GM21360 (cell line): ENCODE results near the gene OR8G1.
"Not testable (repeated sequence)": the region's sequence is repeated elsewhere in the genome, so short reads cannot be mapped to it uniquely, and the experiment has no call there.

Experiments
- ATAC-seq: cut with Tn5 transposase; IDR thresholded peaks from one replicate; pipeline ENCODE4 v1.9.1; 2021; ENCODE audit warnings: mild to moderate bottlenecking, moderate library complexity; ENCODE audit not compliant: unreplicated experiment

Gene OR8G1

GRCh38 chr11:124233376-124233775, 7.5 kb upstream of the OR8G1 start:
- ATAC-seq = no peak

- no peak for ATAC-seq
These were observed 2.4 kb upstream of the OR8G1 start for GRCh38 chr11:124238512-124238911.

GRCh38 chr11:124249869-124250268, 9.0 kb downstream of the OR8G1 start:
- ATAC-seq = not testable (repeated sequence)

- no peak for ATAC-seq
These were observed 15.2 kb downstream of the OR8G1 start, which contains the start of gene OR8G5 for GRCh38 chr11:124256076-124256475. Gene OR8G5 (plus strand): TSS chr11:124256376. CDS start chr11:124264932, 8,556 bp downstream.

- ATAC-seq = not testable (repeated sequence)
These were observed 24.1 kb downstream of the OR8G1 start for GRCh38 chr11:124265041-124265440.

- not testable (repeated sequence) for ATAC-seq
These were observed 30.0 kb downstream of the OR8G1 start for GRCh38 chr11:124270886-124271285.

GRCh38 chr11:124274000-124274399, 33.1 kb downstream of the OR8G1 start:
- no peak for ATAC-seq

- no peak for ATAC-seq
These were observed 35.2 kb downstream of the OR8G1 start for GRCh38 chr11:124276081-124276480.

- no peak for ATAC-seq
These were observed 36.3 kb downstream of the OR8G1 start for GRCh38 chr11:124277207-124277606.

- ATAC-seq = no peak
These were observed 36.9 kb downstream of the OR8G1 start for GRCh38 chr11:124277804-124278203.

- ATAC-seq = no peak
These were observed 37.4 kb downstream of the OR8G1 start for GRCh38 chr11:124278261-124278660.

GRCh38 chr11:124285610-124286344, 44.9 kb downstream of the OR8G1 start:
- ATAC-seq = no peak

GRCh38 chr11:124294687-124295086, 53.8 kb downstream of the OR8G1 start:
- ATAC-seq = no peak

- no peak for ATAC-seq
These were observed 55.1 kb downstream of the OR8G1 start for GRCh38 chr11:124296016-124296415.

GRCh38 chr11:124297921-124298320, 57.0 kb downstream of the OR8G1 start:
- ATAC-seq = no peak

GRCh38 chr11:124301548-124301947, 60.7 kb downstream of the OR8G1 start:
- ATAC-seq = no peak

GRCh38 chr11:124302347-124303125, 61.6 kb downstream of the OR8G1 start:
- no peak for ATAC-seq
